Measurements from ENCODE around the gene HHLA2.
"Not testable (repeated sequence)": the region's sequence is repeated elsewhere in the genome, so short reads cannot be mapped to it uniquely, and the experiment has no call there.

HHLA2 gene

DNA sequence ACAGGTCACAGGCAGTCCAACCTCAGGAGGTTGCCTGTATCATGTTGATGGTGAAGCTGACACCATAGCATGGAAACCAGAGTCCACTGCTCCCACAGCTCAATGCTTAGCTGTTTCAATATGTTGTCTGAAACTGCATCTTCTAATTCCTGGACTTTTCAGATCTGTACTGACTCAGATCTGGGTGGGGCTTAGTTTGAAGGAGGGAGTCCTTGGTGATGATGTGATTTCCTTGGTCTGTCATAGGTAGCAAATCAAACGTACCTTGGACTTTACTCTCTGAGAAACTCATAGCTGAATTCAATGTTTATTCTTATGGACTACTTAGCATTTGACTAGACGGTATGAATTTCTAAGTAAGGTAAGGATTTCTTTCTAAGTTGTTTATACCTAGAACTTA lies at the start of gene HHLA2:
HHLA2 (plus strand) TSS at position 310 of the 400 bp plus-strand sequence. CDS start 55,266 bp downstream, outside the sequence.
- peak; percentile 79 for ATAC-seq
- DNase-seq: peak; percentile 17

- DNase-seq (no peak), ATAC-seq (no peak)
These were observed 45.7 kb upstream of the HHLA2 start for GRCh38 chr3:108250626-108251025.

DNA sequence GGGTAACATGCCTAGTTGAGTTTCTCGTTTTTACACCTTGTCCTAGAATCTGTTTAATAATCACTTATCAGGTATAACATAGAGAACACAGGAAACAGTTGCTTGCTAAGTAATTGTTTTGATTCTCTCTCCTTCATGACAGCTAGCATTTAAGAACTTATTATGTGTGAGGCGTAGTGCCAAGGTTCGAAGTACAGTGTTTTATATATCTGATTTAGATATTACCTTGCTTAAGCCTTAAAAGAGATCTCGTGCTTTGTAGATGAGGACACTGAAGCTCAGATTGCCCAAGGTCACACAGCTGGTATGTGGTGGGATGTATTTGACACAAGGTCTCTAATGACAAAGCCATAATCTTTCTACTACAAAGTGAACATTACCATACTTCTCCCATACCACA lies 45.1 kb upstream of the HHLA2 start:
- DNase-seq: no peak
- ATAC-seq: no peak

- DNase-seq (no peak), ATAC-seq (peak; percentile 43)
These were observed 44.5 kb upstream of the HHLA2 start for GRCh38 chr3:108251844-108252243.

GRCh38 chr3:108255131-108255530 lies 41.2 kb upstream of the HHLA2 start:
- ATAC-seq: no peak

GRCh38 chr3:108264534-108265298 lies 31.6 kb upstream of the HHLA2 start:
- not testable (repeated sequence) for DNase-seq
- peak; percentile 43 for ATAC-seq

More at GRCh38 chr3:108255131-108255530, 41.2 kb upstream of the HHLA2 start:
- no peak for DNase-seq

DNA sequence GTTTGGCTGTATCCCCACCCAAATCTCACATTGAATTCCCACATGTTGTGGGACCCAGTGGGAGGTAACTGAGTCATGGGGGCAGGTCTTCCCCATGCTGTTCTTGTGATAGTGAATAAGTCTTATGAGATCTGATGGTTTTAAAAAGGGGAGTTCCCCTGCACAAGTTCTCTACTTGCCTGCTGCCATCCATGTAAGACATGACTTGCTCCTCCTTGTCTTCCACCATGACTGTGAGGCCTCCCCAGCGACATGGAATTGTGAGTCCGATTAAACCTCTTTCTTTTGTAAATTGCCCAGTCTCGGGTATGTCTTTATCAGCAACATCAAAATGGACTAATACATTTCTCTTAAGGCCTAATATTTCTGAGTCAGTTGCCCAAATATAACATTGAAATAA lies 28.1 kb upstream of the HHLA2 start:
- DNase-seq, ATAC-seq: not testable (repeated sequence)

- DNase-seq: no peak
These were observed 24.7 kb upstream of the HHLA2 start for GRCh38 chr3:108271626-108272025.

DNA sequence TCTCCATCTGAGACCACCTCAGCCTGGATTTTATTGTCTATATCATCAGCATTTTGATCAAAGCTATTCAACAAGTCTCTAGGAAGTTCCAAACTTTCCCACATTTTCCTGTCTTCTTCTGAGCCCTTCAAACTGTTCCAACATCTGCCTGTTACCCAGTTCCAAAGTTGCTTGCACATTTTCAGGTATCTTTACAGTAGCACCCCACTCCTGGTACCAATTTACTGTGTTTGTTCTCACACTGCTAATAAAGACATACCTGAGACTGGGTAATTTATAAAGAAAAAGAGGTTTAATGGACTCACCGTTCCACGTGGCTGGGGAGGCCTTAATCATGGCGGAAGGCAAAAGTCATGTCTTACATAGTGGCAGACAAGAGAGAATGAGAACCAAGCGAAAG lies 17.3 kb upstream of the HHLA2 start:
- DNase-seq, ATAC-seq: not testable (repeated sequence)

More at GRCh38 chr3:108271626-108272025, 24.7 kb upstream of the HHLA2 start:
- no peak for ATAC-seq

DNA sequence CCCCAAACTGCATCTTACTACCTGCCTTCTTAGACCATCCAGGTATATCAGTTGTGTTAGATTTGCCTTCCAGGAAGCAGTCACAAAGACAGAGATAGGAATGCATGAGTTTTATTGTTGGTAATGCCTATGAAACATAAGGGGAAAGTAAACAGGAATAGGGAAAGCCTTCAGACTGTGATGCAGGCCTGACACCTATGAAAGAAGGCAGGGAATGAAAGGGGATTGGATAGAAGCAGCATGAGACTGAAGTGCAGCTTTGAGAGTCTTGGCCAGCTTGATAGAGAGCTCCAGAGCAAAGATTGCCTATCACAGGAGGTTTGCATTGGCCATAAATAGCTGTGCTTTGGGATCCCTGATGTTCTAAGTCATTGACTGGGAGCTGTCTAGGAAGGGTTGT lies 15.9 kb upstream of the HHLA2 start:
- no peak for ATAC-seq
- no peak for DNase-seq

- DNase-seq (no peak), ATAC-seq (no peak)
These were observed 14.7 kb upstream of the HHLA2 start for GRCh38 chr3:108281670-108282069.

- no peak for DNase-seq
- ATAC-seq: no peak
These were observed 13.3 kb upstream of the HHLA2 start for GRCh38 chr3:108283006-108283405.

DNA sequence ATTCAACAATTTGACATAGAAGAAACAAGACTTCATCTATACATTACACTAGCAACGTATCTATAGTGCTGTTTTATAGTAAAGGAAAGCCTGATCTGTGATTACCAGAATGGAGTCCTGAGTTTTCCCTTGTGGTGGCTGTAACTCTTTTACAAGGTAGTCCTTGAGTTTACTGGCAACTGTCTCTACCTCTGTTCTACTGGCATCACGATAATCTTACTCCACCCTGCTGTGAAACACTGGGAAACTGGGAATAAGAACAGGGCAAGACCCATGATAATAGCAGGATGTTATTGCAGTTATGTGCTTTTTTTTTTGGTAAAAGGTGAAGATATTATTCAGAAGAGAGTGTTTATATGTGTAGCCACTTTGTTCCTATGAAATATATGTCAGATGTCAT lies 12.4 kb upstream of the HHLA2 start:
- ATAC-seq (no peak), DNase-seq (no peak)

- no peak for DNase-seq
- ATAC-seq: no peak
These were observed 11.2 kb upstream of the HHLA2 start for GRCh38 chr3:108285176-108285575.

DNA sequence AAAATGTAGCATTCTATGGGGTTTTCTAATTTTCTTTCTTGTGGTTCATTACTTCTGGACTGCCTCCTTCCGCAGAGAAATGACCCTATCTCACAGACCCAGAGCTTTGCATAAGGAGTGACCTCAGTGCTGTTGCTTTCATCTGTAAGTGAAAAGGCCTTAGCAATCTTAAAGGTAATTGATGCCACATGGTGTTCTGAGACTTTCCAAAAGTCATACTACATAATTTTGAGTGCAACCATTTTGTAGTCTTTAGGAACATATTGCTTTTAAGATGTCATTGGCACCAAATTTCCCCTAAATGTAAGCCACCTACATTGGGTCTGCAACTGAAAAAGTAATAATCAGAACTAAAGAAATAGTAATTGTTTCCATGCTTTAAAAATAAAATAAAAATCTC lies 9.2 kb upstream of the HHLA2 start:
- no peak for DNase-seq
- peak; percentile 69 for ATAC-seq

GRCh38 chr3:108288193-108288592 lies 8.2 kb upstream of the HHLA2 start:
- DNase-seq, ATAC-seq: not testable (repeated sequence)

GRCh38 chr3:108289159-108289558 lies 7.2 kb upstream of the HHLA2 start:
- DNase-seq (no peak), ATAC-seq (no peak)

GRCh38 chr3:108292450-108292849 lies 3.9 kb upstream of the HHLA2 start:
- ATAC-seq (no peak), DNase-seq (no peak)

DNA sequence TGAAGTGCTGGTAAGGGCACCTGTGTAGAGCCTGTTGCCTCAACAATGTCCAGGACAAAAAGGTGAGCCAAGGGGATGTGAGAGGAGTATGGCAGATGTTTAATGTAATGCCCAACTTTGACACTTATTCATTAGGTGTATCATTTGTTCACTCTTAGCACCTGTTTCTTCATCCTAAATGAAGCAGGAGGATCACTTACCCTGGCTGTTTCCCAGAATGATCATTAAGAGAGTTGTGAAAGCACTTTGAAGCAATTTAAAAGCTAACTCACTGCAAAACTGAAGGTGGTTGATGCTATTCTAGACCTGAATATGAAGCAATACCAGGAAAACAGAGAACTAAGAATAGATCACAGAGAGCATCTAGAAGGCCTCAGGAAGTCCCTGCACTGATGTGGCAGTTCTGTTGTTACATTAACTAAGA lies 3.4 kb upstream of the HHLA2 start:
- ATAC-seq (peak; percentile 64), DNase-seq (no peak)

DNA sequence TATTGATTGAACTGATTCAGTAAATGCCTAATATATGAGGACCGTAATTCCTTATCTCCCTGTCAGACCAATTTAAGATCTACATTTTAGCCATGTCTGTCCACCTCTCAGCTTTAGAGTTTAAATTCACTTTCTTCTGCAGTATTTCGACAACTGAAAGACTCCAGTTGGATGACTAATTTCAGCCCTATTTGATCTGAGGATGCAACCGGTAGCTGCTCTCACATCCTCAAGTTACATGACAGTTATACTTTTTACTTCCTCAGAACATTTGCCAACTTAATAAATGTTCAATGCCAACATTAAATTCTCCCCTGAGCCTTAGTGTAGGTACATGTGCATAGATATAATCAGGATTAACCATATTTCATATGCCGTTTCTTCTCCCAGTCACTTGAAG lies 2.5 kb upstream of the HHLA2 start:
- DNase-seq (no peak), ATAC-seq (no peak)

DNA sequence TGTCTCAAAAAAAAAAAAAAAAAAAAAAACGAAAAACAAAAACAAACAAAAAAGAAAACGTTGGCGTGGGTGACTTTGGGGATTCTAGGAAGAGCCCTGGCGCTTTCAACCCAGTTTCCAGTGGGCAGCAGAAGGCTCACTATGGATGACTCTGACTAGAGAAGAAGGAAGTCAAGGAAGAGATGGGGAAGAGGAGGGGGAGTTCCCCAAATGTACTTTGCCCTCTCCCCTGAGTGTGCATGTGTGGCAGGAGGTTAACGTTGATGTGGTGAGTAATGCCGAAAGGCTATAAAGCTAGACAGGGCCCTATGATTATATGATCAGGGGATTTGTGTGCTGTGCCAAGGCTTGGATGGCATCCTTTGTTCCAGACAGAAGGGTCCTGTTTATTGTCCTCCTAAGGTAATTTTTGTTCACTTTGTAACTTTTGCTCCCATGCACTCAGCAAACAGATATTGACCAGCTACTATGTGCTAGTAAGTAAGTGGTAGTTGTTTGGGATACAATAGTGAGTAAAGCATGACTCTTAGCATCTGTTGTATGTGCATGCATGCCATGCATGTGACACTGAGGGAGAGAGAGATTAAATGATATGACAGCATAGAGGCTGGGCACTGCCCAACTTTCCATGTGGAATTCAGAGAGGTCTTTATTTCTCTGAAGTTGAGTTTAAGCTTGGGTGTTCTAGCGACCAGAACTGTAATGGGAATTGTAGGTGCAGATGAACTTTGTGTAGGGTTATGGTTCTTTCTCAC lies 750 bp upstream of the HHLA2 start:
- ATAC-seq (no peak), DNase-seq (no peak)

- ATAC-seq (no peak), DNase-seq (no peak)
These were observed 1.3 kb downstream of the HHLA2 start for GRCh38 chr3:108297647-108298046.

GRCh38 chr3:108298056-108298455 lies 1.7 kb downstream of the HHLA2 start:
- ATAC-seq (no peak), DNase-seq (no peak)
